NCI-H526 treated with DMSO at 0.1 percent for 48 hours (cell line): ENCODE data around the gene NT5C1A.

Experiments
- DNase-seq: peaks from one replicate; lab custom pipeline; 2025; lab: John Stamatoyannopoulos, UW

Gene NT5C1A

DNA sequence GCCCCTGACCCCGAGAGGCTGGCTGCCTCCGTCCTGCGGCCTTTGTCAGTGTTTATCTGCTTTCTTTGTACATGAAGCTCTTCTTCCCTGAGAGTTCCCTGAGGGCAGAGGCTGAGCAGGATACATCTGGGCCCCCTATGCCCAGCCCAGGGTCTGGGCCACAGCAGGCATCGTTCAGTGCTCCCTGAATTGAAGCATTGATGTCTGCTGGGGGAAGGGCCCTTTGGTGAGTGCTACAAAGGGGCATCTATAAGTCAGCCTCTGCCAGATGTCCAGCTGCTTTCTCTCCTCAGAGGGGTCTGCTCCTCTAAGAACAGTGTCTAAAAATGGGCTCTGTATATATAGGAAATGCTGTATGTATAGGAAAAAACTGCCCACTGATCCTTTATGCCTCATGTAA is 34.5 kb downstream of the NT5C1A start:
- no peak for DNase-seq

- no peak for DNase-seq
Measured at GRCh38 chr1:39635871-39636210, 36.1 kb downstream of the NT5C1A start.

DNA sequence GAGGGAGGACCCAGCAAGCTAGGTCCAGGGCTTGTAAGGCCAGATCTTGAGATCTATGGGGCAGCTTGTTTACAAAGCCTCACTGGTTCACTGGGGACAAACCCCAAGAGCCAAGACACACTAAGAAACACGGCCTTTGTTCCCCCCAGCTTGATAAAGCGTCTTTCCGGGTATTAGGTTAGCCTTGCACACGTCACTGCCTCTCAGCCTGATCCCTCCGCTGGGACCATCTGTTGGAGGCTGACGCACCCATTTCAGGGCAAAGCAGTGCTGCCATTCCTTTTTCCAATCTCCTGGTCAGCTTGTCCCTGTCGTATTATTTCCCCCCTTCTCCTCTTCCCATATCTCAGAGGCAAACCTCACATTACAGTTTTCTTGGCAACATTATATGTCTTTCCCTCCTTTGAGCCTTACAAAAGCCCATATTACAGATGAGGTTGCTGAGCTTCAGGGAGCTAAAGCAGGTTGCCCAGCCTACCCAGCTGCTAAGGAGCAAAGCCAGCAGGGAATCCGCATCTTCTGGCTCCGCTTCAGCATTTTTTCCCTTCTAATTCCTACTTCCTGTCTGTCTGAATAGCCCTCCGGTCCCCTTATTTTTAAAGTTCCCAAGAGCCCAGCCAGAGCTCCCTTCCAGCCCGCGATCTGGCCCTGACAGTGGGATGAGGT is 36.6 kb downstream of the NT5C1A start:
- DNase-seq: no peak

GRCh38 chr1:39633422-39633821 is 38.5 kb downstream of the NT5C1A start:
- no peak for DNase-seq

- no peak for DNase-seq
Measured at GRCh38 chr1:39632682-39633417, 39.1 kb downstream of the NT5C1A start.

DNA sequence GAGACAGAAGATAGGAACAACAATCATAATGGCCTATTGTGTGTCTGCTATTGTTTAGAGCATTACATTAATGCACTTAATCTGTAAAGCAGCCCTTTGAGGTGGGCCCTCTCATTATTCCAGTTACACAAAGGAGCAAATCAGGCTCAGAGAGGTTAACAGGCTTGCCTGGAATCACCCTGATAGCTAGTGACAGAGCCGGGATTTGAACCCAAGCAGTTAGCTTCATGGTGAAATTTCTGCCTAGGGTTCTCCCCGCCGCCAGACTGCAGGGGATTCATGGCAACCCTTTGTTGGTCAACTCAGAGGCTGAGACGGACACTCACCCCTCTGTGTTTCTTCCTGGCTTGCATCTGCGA is 39.6 kb downstream of the NT5C1A start:
- no peak for DNase-seq

- no peak for DNase-seq
Measured at GRCh38 chr1:39631361-39632322, 40.3 kb downstream of the NT5C1A start.

- DNase-seq: no peak
Measured at GRCh38 chr1:39628807-39629350, 43.0 kb downstream of the NT5C1A start.

GRCh38 chr1:39626646-39627045 is 45.3 kb downstream of the NT5C1A start:
- DNase-seq: no peak

GRCh38 chr1:39625462-39626273 is 46.2 kb downstream of the NT5C1A start:
- no peak for DNase-seq

GRCh38 chr1:39625009-39625408 is 46.9 kb downstream of the NT5C1A start:
- no peak for DNase-seq

DNA sequence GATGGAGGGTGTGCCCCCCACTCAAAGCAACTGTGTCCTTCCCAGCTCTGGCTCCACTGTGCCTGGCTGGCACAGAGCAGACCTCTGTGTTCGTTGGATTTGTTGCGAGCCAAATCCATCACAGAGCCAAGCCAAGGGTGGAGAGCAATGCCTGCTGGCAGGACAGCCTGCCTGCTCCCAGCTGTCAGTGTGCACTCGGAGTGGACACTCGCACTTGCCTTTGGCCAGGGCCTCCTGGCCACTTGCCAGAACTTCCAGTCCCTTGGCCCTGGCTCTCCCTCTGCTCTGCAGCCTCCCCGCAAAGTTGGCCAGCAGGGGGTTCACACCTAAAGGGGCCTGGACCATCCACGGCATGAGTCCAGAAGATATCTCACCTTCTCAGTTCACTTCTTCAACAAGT is 48.9 kb downstream of the NT5C1A start:
- no peak for DNase-seq

DNA sequence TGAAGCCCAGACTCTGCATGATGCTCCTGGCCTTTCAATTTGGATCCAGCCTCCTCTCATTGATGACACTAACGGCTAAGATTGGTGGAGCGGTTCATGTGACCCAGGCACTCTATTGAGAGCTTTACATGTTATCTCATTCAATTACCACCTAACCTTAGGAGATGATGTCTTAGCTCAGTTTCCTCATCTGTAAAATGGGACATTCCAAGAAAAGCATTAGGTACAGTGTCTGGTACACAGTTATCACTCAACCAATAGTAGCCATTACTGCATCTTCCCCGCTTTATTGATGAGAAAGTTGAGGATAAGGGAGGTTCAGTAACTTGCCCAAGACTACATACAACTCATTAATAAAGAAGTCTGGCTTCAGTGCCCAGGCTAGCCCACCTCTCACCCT is 49.5 kb downstream of the NT5C1A start:
- DNase-seq: no peak

DNA sequence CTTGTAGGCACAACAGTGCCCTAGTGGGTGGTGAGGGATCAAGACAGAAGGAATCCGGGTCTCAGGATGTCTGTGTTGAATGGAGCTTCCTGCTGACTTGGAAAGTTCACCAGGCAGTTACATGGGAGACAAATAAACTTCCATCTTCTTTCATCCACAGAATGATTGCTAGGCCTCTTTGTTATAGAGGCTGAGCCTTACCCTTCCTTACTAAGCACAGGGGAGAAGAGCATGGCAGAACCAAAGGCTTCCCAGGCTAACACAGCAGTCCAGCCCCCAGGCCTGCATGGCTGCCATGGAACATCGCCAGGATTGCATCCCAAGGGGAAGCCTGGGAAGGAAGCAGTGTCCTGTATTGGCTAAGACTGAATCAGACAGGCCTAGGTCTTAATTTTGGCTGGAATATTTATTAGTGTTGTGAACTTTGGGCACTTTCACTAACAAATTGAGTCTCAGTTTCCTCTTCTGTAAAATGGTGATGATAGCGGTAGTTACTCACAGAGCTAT is 51.2 kb downstream of the NT5C1A start:
- no peak for DNase-seq

GRCh38 chr1:39617488-39618049 is 54.3 kb downstream of the NT5C1A start:
- DNase-seq: no peak

DNA sequence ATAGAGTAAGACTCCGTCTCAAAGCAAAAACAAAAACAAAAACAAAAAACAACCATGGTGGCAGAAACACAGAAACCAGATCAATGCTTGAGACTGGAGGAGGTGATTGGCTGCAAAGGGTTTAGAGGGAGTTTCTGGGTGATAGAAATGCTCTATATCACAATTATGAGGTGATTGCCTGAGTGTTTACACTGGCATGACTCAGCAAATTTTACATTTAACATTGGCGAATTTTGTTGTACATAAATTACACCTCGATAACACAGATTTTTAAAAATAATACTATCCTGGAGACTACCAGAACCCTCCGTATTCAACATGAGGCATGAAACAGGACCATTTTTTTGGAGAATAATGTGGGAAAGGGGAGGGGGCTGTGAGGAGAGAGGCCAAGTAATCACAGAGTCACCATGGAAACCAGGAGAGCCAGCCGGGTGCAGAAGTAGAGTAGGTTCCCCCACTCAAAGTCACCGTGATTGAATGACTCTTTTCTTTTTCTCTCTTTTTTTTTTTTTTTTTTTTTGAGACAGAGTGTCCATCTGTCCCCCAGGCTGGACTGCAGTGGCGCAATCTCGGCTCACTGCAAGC is 56.7 kb downstream of the NT5C1A start:
- DNase-seq: no peak

GRCh38 chr1:39614488-39614887 is 57.4 kb downstream of the NT5C1A start:
- DNase-seq: no peak

- DNase-seq: no peak
Measured at GRCh38 chr1:39613250-39613649, 58.7 kb downstream of the NT5C1A start.

- peak; percentile 47 for DNase-seq
Measured at GRCh38 chr1:39609618-39610331, 62.1 kb downstream of the NT5C1A start.
